Endothelial cell of umbilical vein (primary cell): ENCODE data around the gene CLEC4A. TPM values are rescaled to one million over a fixed set of nuclear protein-coding genes. Genes with fewer than 3 reads are reported as not detected.
"Not testable (repeated sequence)": the region's sequence is repeated elsewhere in the genome, so short reads cannot be mapped to it uniquely, and the experiment has no call there.

Experiments used
- BruUV-seq: library from RNA; stranded (reverse); fragments of 400-500 nt; replicated peaks from 2 replicates; lab custom pipeline; 2021; lab: Mats Ljungman, UMichigan
- CTCF ChIA-PET: fragments of 300-600, 350-600 bp; sonication (Branson Sonifier 250); formaldehyde crosslinking; loops from one replicate; lab custom pipeline; 2021; ENCODE audit warnings: antibody characterized with exemption, inconsistent platforms; lab: Charles Lee
- POLR2A ChIA-PET: fragments of 300-600, 350-600 bp; sonication (Branson Sonifier 250); formaldehyde crosslinking; loops from one replicate; lab custom pipeline; 2021; ENCODE audit warnings: antibody characterized with exemption, inconsistent platforms; lab: Charles Lee
- DNase-seq: peaks from one replicate; pipeline ENCODE4 v3.0.0-alpha.2; 2011; ENCODE audit warnings: low read depth, low spot score
- FAIRE-seq: peaks from 2 replicates; lab custom pipeline; 2011; peaks lifted over from hg19 to GRCh38; lab: Jason Lieb, UNC
- H2AFZ ChIP-seq: 2 replicates; pipeline ENCODE4 v1.6.0; 2012; ENCODE audit warnings: low read depth, low read length, control low read depth, inconsistent platforms
- H3K27ac ChIP-seq: 2 replicates; pipeline ENCODE4 v1.5.1; 2011; ENCODE audit warnings: low read depth, mild to moderate bottlenecking, control low read depth, low read length, moderate library complexity; ENCODE audit not compliant: insufficient read depth
- H3K27me3 ChIP-seq, 2 experiments: 2 replicates each; pipeline versions ENCODE4 v1.6.0 to v1.6.1; 2011; ENCODE audit warnings: low read length in 2 of 2, mixed read lengths in 1 of 2; ENCODE audit not compliant: control insufficient read depth in 2 of 2, insufficient read depth in 2 of 2
- H3K36me3 ChIP-seq, 2 experiments: 2 replicates in 1 of 2; 3 replicates in 1 of 2; pipeline ENCODE4 v1.5.1; 2011; ENCODE audit warnings: low read length in 2 of 2, mild to moderate bottlenecking in 1 of 2, moderate library complexity in 1 of 2; ENCODE audit not compliant: control insufficient read depth in 2 of 2, insufficient read depth in 2 of 2; ENCODE audit errors: extremely low read depth in 1 of 2
- H3K4me1 ChIP-seq: 3 replicates; pipeline ENCODE4 v1.5.1; 2011; ENCODE audit warnings: mild to moderate bottlenecking, low read length; ENCODE audit not compliant: control insufficient read depth, insufficient read depth; ENCODE audit errors: extremely low read depth
- H3K4me2 ChIP-seq: 2 replicates; pipeline ENCODE4 v1.6.1; 2011; ENCODE audit warnings: low read length, control low read depth, mixed read lengths; ENCODE audit not compliant: insufficient read depth
- H3K4me3 ChIP-seq, 3 experiments: fragments of 200-600 bp in 1 of 3; sonication (generic), shearing (Covaris generic) in 1 of 3; replicated peaks in 1 of 3; 2 replicates each; pipeline ENCODE4 v1.5.1; 2011 to 2016; ENCODE audit warnings: control low read depth in 3 of 3, low read length in 3 of 3, mild to moderate bottlenecking in 2 of 3, inconsistent platforms in 1 of 3, low read depth in 1 of 3, moderate library complexity in 1 of 3; ENCODE audit not compliant: insufficient read depth in 1 of 3
- H3K79me2 ChIP-seq: 2 replicates; pipeline ENCODE4 v1.6.0; 2012; ENCODE audit warnings: low read length, inconsistent platforms; ENCODE audit not compliant: control insufficient read depth, insufficient read depth
- H3K9ac ChIP-seq: replicated peaks from 2 replicates; pipeline ENCODE3; 2011; ENCODE audit warnings: low read length, control low read depth; ENCODE audit not compliant: insufficient read depth; ENCODE audit errors: extremely low read depth
- H3K9me1 ChIP-seq: replicated peaks from 3 replicates; pipeline ENCODE4 v1.6.0; 2011; ENCODE audit warnings: mild to moderate bottlenecking, low read length; ENCODE audit not compliant: control insufficient read depth, insufficient read depth; ENCODE audit errors: extremely low read depth
- H3K9me3 ChIP-seq: replicated peaks from 2 replicates; pipeline ENCODE4 v1.5.1; 2012; ENCODE audit warnings: low read length, inconsistent platforms; ENCODE audit not compliant: control insufficient read depth, insufficient read depth
- H4K20me1 ChIP-seq: replicated peaks from 2 replicates; pipeline ENCODE3; 2011; ENCODE audit warnings: mild to moderate bottlenecking, low read length; ENCODE audit not compliant: control insufficient read depth, insufficient read depth; ENCODE audit errors: extremely low read depth
- EZH2 ChIP-seq: IDR thresholded peaks from 2 replicates; pipeline ENCODE4 v1.6.1; 2012; ENCODE audit warnings: borderline replicate concordance, low read depth, mild to moderate bottlenecking, moderate library complexity, low read length, inconsistent platforms; ENCODE audit not compliant: severe bottlenecking
- FOS ChIP-seq: IDR thresholded peaks from 2 replicates; pipeline ENCODE4 v1.6.1; 2011; ENCODE audit warnings: mild to moderate bottlenecking, low read length, moderate library complexity, borderline replicate concordance; ENCODE audit not compliant: insufficient read depth
- GATA2 ChIP-seq: IDR thresholded peaks from 2 replicates; pipeline ENCODE4 v1.7.0; 2011; ENCODE audit warnings: low read depth, mild to moderate bottlenecking, moderate library complexity, mixed read lengths, low read length; ENCODE audit not compliant: insufficient read length, insufficient read depth
- JUN ChIP-seq: IDR thresholded peaks from 2 replicates; pipeline ENCODE4 v1.6.1; 2011; ENCODE audit warnings: borderline replicate concordance, low read depth; ENCODE audit not compliant: insufficient read length, insufficient read depth
- MYC ChIP-seq: IDR thresholded peaks from one replicate; pipeline ENCODE4 v1.6.1; 2011; ENCODE audit warnings: mild to moderate bottlenecking, low read depth, low read length
- POLR2A ChIP-seq: IDR thresholded peaks from 2 replicates; pipeline ENCODE4 v1.6.1; 2012; ENCODE audit warnings: low read depth, mild to moderate bottlenecking, control low read depth, low read length
- POLR2AphosphoS5 ChIP-seq: IDR thresholded peaks from 2 replicates; pipeline ENCODE4 v1.6.1; 2012; ENCODE audit warnings: low read depth, mild to moderate bottlenecking, control low read depth, low read length, moderate library complexity; ENCODE audit not compliant: insufficient read depth
- dilution Hi-C: fragments of 300-500 bp; cut with MboI; formaldehyde crosslinking; loops from one replicate; pipeline ENCODE4 v1.15.0; 2019; ENCODE audit warnings: low sequenced_read_pairs; ENCODE audit not compliant: extremely low pct_ligation_motif_present
- intact Hi-C: fragments of 100-400 bp; cut with micrococcal nuclease; formaldehyde crosslinking; loops from one replicate; pipeline ENCODE4 v1.10.0; 2022
- polyA plus RNA-seq, 4 experiments: library from polyadenylated mRNA; depleted of rRNA in 3 of 4; stranded (reverse) in 3 of 4; unstranded in 1 of 4; fragments of >200 nt; gene quantifications; 2 replicates each; pipeline versions ENCODE4 v1.2.1 to v1.2.3, GENCODE V29; 2011 to 2012; ENCODE audit warnings: missing spikeins in 1 of 4
- total RNA-seq: library from RNA; stranded (reverse); gene quantifications from 2 replicates; pipeline ENCODE4 v1.2.3, GENCODE V29; 2021
- TF ChIP-seq, protein P1 (sequence below), 2 donors: IDR thresholded peaks; 1 replicate in 1 of 2; 2 replicates in 1 of 2; pipeline ENCODE4 v1.5.1; 2011; ENCODE audit warnings: low read length in 2 of 2, mild to moderate bottlenecking in 2 of 2, moderate library complexity in 2 of 2, control low read depth in 1 of 2, inconsistent platforms in 1 of 2, low read depth in 1 of 2; ENCODE audit not compliant: insufficient read depth in 1 of 2; ENCODE audit errors: extremely low read depth in 1 of 2
- TF ChIP-seq, protein P2 (sequence below): IDR thresholded peaks from 2 replicates; pipeline ENCODE4 v1.6.1; 2011; ENCODE audit not compliant: insufficient read depth, insufficient read length

The CLEC4A gene
- total and polyA plus RNA-seq, 2 donors (not counting 3 experiments of a cell fraction or from before 2014, with no cell fraction given), result 0.52 to 0.86 TPM

DNA sequence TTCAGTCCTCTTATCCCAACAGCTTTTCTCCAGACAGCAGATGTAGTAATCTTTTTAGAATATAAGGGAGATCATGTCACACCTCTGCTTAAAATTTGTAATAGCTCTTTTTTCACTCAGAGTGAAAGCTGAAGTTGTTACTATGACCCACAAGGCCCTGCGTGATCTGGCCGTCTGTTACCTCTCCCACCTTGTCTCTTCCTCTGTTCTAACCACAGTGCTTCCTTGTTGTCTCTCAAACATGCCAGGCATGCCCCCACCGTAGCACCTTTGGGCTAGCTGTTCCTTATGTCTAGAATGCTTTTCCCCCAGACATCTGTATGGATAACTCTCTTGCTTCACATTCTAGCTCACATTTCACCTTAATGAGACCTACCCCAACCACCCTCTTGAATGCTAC lies 34.8 kb upstream of the CLEC4A start:
- ChIA-PET POLR2A (no interaction called here), CTCF (interaction anchor here (1.2 to 2.5 kb wide), 3 partner anchors 11 to 143 kb away, joined by 3 to 11 read pairs (median 3); no protein-coding TSS in a partner anchor)
- FAIRE-seq (no peak), DNase-seq (no peak)
- Histone ChIP-seq H3K4me2 (no peak overlapping the region), H3K9me3 (no peaks in the 10 kb centered on the region), H2AFZ (no peak overlapping the region), H3K9me1 (no peaks in the 10 kb centered on the region), H3K27ac (no peak overlapping the region), H3K36me3 (peaks cover 18% of the 10 kb centered on the region in 2 experiments), H3K27me3 (no peaks in the 10 kb centered on the region), H3K9ac (no peak overlapping the region), H4K20me1 (peaks cover 2% of the 10 kb centered on the region), H3K4me3 (no peak overlapping the region), H3K4me1 (no peaks in the 10 kb centered on the region), H3K79me2 (peaks cover 28% of the 10 kb centered on the region)
- intact Hi-C loops (no loop called here), dilution Hi-C loops (no loop called here)
- no TSS peak for BruUV-seq
- TF ChIP-seq MYC (no peak), GATA2 (no peak), POLR2AphosphoS5 (no peak), JUN (no peak), POLR2A (no peak), FOS (no peak), EZH2 (no peak)
- TF ChIP-seq, protein P1, sequence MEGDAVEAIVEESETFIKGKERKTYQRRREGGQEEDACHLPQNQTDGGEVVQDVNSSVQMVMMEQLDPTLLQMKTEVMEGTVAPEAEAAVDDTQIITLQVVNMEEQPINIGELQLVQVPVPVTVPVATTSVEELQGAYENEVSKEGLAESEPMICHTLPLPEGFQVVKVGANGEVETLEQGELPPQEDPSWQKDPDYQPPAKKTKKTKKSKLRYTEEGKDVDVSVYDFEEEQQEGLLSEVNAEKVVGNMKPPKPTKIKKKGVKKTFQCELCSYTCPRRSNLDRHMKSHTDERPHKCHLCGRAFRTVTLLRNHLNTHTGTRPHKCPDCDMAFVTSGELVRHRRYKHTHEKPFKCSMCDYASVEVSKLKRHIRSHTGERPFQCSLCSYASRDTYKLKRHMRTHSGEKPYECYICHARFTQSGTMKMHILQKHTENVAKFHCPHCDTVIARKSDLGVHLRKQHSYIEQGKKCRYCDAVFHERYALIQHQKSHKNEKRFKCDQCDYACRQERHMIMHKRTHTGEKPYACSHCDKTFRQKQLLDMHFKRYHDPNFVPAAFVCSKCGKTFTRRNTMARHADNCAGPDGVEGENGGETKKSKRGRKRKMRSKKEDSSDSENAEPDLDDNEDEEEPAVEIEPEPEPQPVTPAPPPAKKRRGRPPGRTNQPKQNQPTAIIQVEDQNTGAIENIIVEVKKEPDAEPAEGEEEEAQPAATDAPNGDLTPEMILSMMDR (IDR thresholded peaks at IDR 0.05; ENCODE audit: extremely low read depth in 1 of 2, insufficient read depth in 1 of 2, low read depth in 1 of 2, low read length in 2 of 2), result no peak
- TF ChIP-seq, protein P2, sequence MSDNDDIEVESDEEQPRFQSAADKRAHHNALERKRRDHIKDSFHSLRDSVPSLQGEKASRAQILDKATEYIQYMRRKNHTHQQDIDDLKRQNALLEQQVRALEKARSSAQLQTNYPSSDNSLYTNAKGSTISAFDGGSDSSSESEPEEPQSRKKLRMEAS, result no peak

DNA sequence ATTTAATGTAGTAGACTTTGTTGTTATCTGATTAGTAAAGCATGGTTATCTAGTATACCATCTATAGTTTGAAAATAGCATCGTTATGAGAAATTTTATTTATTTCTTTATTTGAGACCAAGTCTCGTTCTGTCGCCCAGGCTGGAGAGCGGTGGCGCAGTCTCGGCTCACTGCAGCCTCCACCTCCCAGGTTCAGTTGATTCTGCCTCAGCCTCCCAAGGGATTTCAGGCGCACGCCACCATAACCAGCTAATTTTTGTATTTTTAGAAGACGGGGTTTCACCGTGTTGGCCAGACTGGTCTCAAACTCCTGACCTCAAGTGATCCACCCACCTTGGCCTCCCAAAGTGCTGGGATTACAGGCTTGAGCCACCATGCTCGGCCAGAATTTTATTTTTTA lies 34.1 kb upstream of the CLEC4A start:
- dilution Hi-C loops, H4K20me1 ChIP-seq, H2AFZ ChIP-seq, BruUV-seq, H3K27me3 ChIP-seq, H3K9ac ChIP-seq, H3K4me1 ChIP-seq, POLR2A ChIA-PET, H3K4me3 ChIP-seq, H3K4me2 ChIP-seq, intact Hi-C loops, DNase-seq, H3K9me3 ChIP-seq, FAIRE-seq, H3K9me1 ChIP-seq, H3K27ac ChIP-seq: not testable (repeated sequence)
- peaks cover 21% of the 10 kb centered on the region for H3K79me2 ChIP-seq
- CTCF ChIA-PET, result interaction anchor here (1.6 to 2.5 kb wide), 2 partner anchors 11 to 19 kb away, joined by 3 to 11 read pairs; no protein-coding TSS in a partner anchor
- peaks cover 18 to 20% of the 10 kb centered on the region in 2 experiments for H3K36me3 ChIP-seq
